ENCODE data around the gene DAPP1. TPM values are rescaled to one million over a fixed set of nuclear protein-coding genes. Genes with fewer than 3 reads are reported as not detected.
A peak's percentile ranks its signal among the peaks of the same experiment; 100 is the strongest.
"Not testable (repeated sequence)": the region's sequence is repeated elsewhere in the genome, so short reads cannot be mapped to it uniquely, and the experiment has no call there.

The DAPP1 gene, protein sequence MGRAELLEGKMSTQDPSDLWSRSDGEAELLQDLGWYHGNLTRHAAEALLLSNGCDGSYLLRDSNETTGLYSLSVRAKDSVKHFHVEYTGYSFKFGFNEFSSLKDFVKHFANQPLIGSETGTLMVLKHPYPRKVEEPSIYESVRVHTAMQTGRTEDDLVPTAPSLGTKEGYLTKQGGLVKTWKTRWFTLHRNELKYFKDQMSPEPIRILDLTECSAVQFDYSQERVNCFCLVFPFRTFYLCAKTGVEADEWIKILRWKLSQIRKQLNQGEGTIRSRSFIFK
- 10 to 100 TPM in 3 of 6 donors, 1 to 10 TPM in 3; 5.6 to 14.5 (median 10.6) TPM for total RNA-seq

DNA sequence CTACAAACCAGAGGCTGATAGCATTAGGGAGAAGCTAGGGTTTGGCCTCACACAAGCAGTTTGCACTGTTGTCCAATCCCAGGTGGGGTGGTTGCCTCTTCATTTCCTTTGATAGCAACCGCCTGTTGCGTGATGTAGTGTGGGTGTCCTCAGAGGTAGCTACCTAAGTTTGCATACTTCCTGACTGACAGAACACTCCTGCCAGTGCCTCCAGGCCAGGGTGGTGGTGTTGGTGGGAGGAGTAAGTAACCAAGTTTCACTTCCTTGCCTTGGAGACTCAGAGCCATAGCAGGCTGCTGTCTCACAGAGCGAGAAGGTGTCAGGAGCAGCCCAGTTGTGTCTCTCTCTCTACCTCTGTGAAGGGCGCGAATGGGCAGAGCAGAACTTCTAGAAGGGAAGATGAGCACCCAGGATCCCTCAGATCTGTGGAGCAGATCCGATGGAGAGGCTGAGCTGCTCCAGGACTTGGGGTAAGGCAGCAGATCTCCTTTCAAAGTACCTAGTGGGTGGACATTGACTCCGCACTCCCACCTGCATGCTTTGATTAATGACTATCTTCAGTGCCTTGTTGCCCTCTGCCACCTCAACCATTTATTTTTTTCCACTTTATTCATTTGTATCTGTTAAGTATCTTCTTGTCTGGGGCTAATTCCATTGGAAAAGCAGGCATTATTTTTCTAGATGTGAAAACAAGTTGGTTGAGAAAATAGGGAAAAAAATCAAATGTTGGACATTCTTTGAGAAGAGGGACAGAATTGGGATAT, at the start of gene DAPP1:
TSS of gene DAPP1 (plus strand) at position 283 of the 764 bp plus-strand sequence. CDS start at position 370, 87 bp downstream.
- DNase-seq (peak in 1 of 2 donors; percentile 71), ATAC-seq (ENCODE audit: low FRiP score in 2 of 2) (peak; percentile 77 to 88)
- Histone ChIP-seq H3K27ac (peak within 1 kb of the TSS; percentile 39 to 83 (median 74)), H3K9me3 (no peaks in the 10 kb centered on the region), H3K27me3 (no peaks in the 10 kb centered on the region), H3K4me1 (peaks cover 5 to 26% (median 15%) of the 10 kb centered on the region in 4 donors), H3K4me3 (peak within 1 kb of the TSS in 3 of 4 donors; percentile 25 to 42 (median 40)), H3K36me3 (no peaks in the 10 kb centered on the region)
- 56 to 68% methylated on average over 7 of the region's 7 CpGs for WGBS, 2 donors
- peak in 1 of 4 donors; percentile 72 for TF ChIP-seq POLR2A (IDR thresholded peaks at IDR 0.05)
- TF ChIP-seq POLR2AphosphoS5 (IDR thresholded peaks at IDR 0.05), result peak; percentile 18 to 68
- no peak for TF ChIP-seq EP300 (IDR thresholded peaks at IDR 0.05)
- no peak for TF ChIP-seq CTCF (IDR thresholded peaks at IDR 0.05)

DNA sequence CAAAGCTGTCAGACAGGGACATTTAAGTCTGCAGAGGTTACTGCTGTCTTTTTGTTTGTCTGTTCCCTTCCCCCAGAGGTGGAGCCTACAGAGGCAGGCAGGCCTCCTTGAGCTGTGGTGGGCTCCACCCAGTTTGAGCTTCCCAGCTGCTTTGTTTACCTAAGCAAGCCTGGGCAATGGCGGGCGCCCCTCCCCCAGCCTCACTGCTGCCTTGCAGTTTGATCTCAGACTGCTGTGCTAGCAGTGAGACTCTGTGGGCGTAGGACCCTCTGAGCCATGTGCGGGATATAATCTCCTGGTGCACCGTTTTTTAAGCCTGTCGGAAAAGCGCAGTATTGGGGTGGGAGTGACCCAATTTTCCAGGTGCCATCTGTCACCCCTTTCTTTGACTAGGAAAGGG, 45.8 kb upstream of the DAPP1 start:
- H3K4me1 ChIP-seq; H3K36me3 ChIP-seq; H3K4me3 ChIP-seq; H3K9me3 ChIP-seq; H3K27me3 ChIP-seq; DNase-seq; H3K27ac ChIP-seq; ATAC-seq (ENCODE audit: low FRiP score in 2 of 2): not testable (repeated sequence)
- 83 to 94% methylated on average over 6 to 7 of the region's 7 CpGs for WGBS, 2 donors

DNA sequence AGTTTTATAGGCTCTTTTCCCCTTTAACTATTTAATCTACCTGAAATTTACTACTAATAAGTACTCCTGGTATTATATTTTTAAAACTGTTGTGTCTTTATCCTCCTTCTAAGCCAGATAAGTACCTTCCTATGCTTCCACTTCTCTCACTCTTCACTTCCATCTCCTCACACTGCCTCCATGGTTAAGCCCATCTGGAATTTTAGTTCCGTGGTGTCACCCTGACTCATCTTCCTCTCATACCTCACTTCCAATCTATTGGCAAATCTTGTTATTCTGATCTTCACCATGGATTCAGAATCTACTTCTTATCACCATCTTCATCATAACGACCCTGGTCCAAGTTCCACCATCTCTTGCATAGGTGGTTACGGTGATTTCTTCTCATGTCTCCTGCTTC, 32.7 kb upstream of the DAPP1 start:
- no peaks in the 10 kb centered on the region for H3K9me3 ChIP-seq
- H3K27ac ChIP-seq, result no peak overlapping the region
- no peaks in the 10 kb centered on the region for H3K27me3 ChIP-seq
- H3K4me1 ChIP-seq, result no peaks in the 10 kb centered on the region
- H3K4me3 ChIP-seq, result no peak overlapping the region
- H3K36me3 ChIP-seq, result no peaks in the 10 kb centered on the region
- no peak for TF ChIP-seq POLR2A (IDR thresholded peaks at IDR 0.05)
- TF ChIP-seq CTCF (IDR thresholded peaks at IDR 0.05), result no peak
- TF ChIP-seq EP300 (IDR thresholded peaks at IDR 0.05), result no peak
- TF ChIP-seq POLR2AphosphoS5 (IDR thresholded peaks at IDR 0.05), result no peak
- DNase-seq (no peak), ATAC-seq (ENCODE audit: low FRiP score in 2 of 2) (no peak)
- WGBS, 2 donors, result 91 to 95% methylated on average over 3 of the region's 3 CpGs

- no peak overlapping the region for H3K4me3 ChIP-seq
- DNase-seq (no peak), ATAC-seq (ENCODE audit: low FRiP score in 2 of 2) (no peak)
- TF ChIP-seq POLR2A (IDR thresholded peaks at IDR 0.05) (no peak), CTCF (IDR thresholded peaks at IDR 0.05) (no peak), EP300 (IDR thresholded peaks at IDR 0.05) (no peak), POLR2AphosphoS5 (IDR thresholded peaks at IDR 0.05) (no peak)
- no peaks in the 10 kb centered on the region for H3K27me3 ChIP-seq
- no peaks in the 10 kb centered on the region for H3K36me3 ChIP-seq
- WGBS, 2 donors, result 90 to 94% methylated on average over 3 of the region's 3 CpGs
- H3K4me1 ChIP-seq, result no peaks in the 10 kb centered on the region
- H3K9me3 ChIP-seq, result no peaks in the 10 kb centered on the region
- H3K27ac ChIP-seq, result no peak overlapping the region
These were observed 31.8 kb upstream of the DAPP1 start for GRCh38 chr4:99784842-99785241.

GRCh38 chr4:99790796-99791617, 25.6 kb upstream of the DAPP1 start:
- DNase-seq (no peak), ATAC-seq (ENCODE audit: low FRiP score in 2 of 2) (no peak)
- Histone ChIP-seq H3K27me3 (no peaks in the 10 kb centered on the region), H3K4me1 (no peaks in the 10 kb centered on the region), H3K4me3 (no peak overlapping the region), H3K9me3 (no peaks in the 10 kb centered on the region), H3K36me3 (no peaks in the 10 kb centered on the region), H3K27ac (no peak overlapping the region)
- TF ChIP-seq POLR2A (IDR thresholded peaks at IDR 0.05) (no peak), POLR2AphosphoS5 (IDR thresholded peaks at IDR 0.05) (no peak), CTCF (IDR thresholded peaks at IDR 0.05) (no peak), EP300 (IDR thresholded peaks at IDR 0.05) (no peak)
- WGBS, 2 donors, result 56 to 60% methylated on average over 6 of the region's 6 CpGs
